HL-60 (cell line): ENCODE results near the gene PACSIN1.
"Not testable (repeated sequence)": the region's sequence is repeated elsewhere in the genome, so short reads cannot be mapped to it uniquely, and the experiment has no call there.

Source experiments
- DNase-seq, 2 experiments: peaks; one replicate each; pipeline ENCODE4 v3.0.0-alpha.2; 2010 to 2020; ENCODE audit warnings: low read depth in 1 of 2, low spot score in 1 of 2
- H3K27ac ChIP-seq: fragments of 250-450 bp; sonication (Bioruptor Pico); replicated peaks from 2 replicates; pipeline ENCODE4 v1.5.1; 2020; ENCODE audit warnings: mild to moderate bottlenecking, moderate library complexity
- H3K27me3 ChIP-seq: fragments of 250-450 bp; sonication (Bioruptor Pico); 2 replicates; pipeline ENCODE4 v1.5.1; 2021; ENCODE audit warnings: mild to moderate bottlenecking, moderate library complexity; ENCODE audit not compliant: insufficient read depth, poor library complexity, severe bottlenecking
- H3K4me3 ChIP-seq: replicated peaks from 2 replicates; pipeline ENCODE4 v1.5.1; 2011; ENCODE audit warnings: mild to moderate bottlenecking, control low read depth, low read length; ENCODE audit not compliant: insufficient read depth
- CTCF ChIP-seq: IDR thresholded peaks from one replicate; pipeline ENCODE4 v1.5.1; 2011; ENCODE audit warnings: low read length, control low read depth, inconsistent platforms; ENCODE audit not compliant: insufficient read depth
- GABPA ChIP-seq: IDR thresholded peaks from 2 replicates; pipeline ENCODE4 v1.6.1; 2012; ENCODE audit warnings: low read depth
- POLR2AphosphoS5 ChIP-seq: IDR thresholded peaks from 2 replicates; pipeline ENCODE4 v1.6.1; 2012; ENCODE audit warnings: low read depth
- REST ChIP-seq: IDR thresholded peaks from 2 replicates; pipeline ENCODE4 v1.6.1; 2012; ENCODE audit warnings: low read depth; ENCODE audit not compliant: insufficient replicate concordance
- SPI1 ChIP-seq: IDR thresholded peaks from 2 replicates; pipeline ENCODE4 v1.6.1; 2012; ENCODE audit warnings: low read depth, mild to moderate bottlenecking, borderline replicate concordance

Gene PACSIN1

GRCh38 chr6:34476447-34476846 is 10.6 kb downstream of the PACSIN1 start:
- no peaks in the 10 kb centered on the region for H3K27me3 ChIP-seq
- TF ChIP-seq GABPA (no peak), CTCF (no peak), SPI1 (no peak), POLR2AphosphoS5 (no peak), REST (no peak)
- no peak overlapping the region for H3K4me3 ChIP-seq
- DNase-seq, result no peak
- H3K27ac ChIP-seq, result no peak overlapping the region

- Histone ChIP-seq H3K27me3 (no peaks in the 10 kb centered on the region), H3K4me3 (no peak overlapping the region), H3K27ac (no peak overlapping the region)
- TF ChIP-seq REST (no peak), CTCF (no peak), POLR2AphosphoS5 (no peak)
- no peak for DNase-seq
These were observed 11.0 kb downstream of the PACSIN1 start for GRCh38 chr6:34476921-34477320.

- H3K27me3 ChIP-seq, result no peaks in the 10 kb centered on the region
- H3K4me3 ChIP-seq, result no peak overlapping the region
- H3K27ac ChIP-seq, result no peak overlapping the region
- TF ChIP-seq GABPA (no peak), SPI1 (no peak), CTCF (no peak), POLR2AphosphoS5 (no peak), REST (no peak)
- no peak for DNase-seq
These were observed 12.9 kb downstream of the PACSIN1 start for GRCh38 chr6:34478796-34479195.

GRCh38 chr6:34483781-34484180 is 17.9 kb downstream of the PACSIN1 start:
- H3K27me3 ChIP-seq, H3K27ac ChIP-seq, DNase-seq: not testable (repeated sequence)

More at GRCh38 chr6:34483781-34484180, 17.9 kb downstream of the PACSIN1 start:
- not testable (repeated sequence) for H3K4me3 ChIP-seq
